Hindlimb muscle (tissue), 1 donor: ENCODE results near the gene CERT1. TPM values are rescaled to one million over a fixed set of nuclear protein-coding genes. Genes with fewer than 3 reads are reported as not detected.
A peak's percentile ranks its signal among the peaks of the same experiment; 100 is the strongest.
"Not testable (repeated sequence)": the region's sequence is repeated elsewhere in the genome, so short reads cannot be mapped to it uniquely, and the experiment has no call there.

Experiments
- DNase-seq: peaks from one replicate; pipeline ENCODE4 v3.0.0-alpha.2; 2013
- polyA plus RNA-seq: library from polyadenylated mRNA; unstranded; fragments of 120-200 nt; gene quantifications from one replicate; pipeline ENCODE4 v1.2.1, GENCODE V29; 2013; ENCODE audit not compliant: insufficient read length

The CERT1 gene
- polyA plus RNA-seq, 1 donor = 34.0 TPM

DNA sequence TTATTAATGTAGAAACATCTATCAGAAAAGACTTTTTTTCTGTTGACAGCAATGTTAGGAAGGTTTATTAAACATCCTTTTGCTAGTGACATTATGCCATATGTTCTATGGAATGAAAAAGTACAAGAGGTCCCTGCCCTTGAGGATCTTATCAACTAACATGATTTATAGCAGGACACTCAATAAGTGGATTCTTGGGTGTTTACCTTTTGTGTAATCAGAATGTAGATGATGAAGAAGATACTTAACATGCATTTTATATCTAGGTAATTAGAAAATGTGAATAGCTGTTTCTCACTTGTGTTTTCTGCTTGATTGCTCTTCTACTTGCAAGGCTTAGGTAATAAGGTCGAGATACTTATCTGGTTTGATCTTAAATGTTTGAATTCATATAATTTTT lies 169.5 kb downstream of the CERT1 start:
- DNase-seq = no peak

DNA sequence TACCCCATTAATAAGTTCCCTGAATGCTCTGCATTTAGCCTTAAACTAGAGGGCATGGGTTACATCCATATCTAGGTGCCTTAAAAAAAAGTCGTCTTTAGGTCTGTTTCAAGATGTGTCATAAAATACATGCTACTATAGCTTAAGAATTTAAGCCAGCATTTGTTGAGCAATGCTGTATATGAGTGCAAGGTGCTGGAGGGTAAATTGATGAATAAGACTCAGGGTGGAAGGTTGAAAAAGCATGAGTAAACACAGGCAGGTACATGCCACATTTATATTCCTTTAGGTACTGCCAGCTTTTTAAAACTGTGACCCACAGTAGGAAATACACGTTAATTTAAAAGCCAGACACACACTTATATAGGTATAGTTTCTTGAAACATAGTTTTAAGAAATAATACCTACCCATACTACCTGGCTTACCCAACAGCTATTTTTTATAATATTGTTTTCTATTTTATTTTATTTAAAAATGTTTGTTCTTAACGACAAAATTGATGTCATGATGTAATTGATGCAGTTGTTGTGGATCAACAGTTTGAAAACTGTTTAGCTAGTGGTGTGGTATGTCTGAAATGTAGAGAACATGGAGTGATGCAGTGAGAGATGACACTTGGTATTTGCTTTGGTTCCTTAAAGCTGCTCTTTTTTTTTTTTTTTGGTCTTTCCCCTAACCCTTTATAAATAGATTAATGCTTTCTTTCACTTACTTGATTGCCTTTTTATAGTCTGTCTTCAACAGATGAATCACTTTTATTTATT lies 170.5 kb downstream of the CERT1 start:
- no peak for DNase-seq

DNA sequence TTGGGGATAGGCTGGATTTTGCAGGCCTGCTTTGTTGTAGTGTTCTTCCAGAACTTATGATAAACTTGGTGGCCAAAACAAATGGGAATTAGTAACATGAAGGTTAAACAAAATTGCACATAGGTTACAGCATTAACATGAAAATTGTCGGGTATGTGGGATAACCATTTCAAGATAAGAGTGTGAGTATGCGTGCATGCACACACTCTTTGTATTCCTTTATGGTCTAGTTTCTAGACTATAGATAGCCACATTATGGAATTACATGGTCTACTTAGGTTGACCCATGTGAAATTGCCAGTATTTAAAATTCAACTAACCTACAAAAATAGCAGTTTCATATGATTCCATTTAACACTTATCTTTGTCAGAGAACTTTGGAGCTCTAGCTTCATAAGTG lies 173.0 kb downstream of the CERT1 start:
- no peak for DNase-seq

DNA sequence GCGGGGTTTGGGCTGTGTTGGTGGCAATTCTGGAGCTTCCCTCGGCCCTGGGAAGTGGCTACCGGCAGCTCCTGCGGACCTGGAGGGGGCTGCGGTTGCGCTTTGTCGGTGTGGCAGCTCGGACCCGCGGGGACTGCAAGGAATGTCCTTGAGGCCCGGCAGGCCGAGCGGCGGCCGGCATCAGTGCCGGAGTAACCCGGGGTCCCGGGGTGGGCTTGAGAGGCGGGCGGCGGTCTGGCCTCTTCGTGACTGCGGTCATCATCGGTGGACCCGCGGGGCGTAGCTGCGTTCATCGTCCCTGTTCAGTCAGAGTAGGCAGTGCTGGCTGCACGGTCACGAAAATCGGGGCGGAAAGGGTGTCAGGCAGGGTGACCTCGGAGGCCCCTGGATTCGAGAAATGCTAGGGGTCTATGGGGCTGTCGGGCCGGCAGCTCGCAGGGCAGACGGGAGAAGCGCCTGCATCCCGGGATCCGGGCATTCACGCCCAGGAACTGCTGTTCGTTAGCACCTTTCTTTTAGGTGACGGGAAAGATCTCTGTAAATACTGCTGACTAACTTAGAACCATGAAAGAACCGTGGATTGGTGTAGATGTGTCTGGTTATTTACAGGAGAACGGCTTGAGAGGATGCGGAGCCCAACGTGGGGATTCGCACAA lies 173.9 kb downstream of the CERT1 start:
- DNase-seq = peak; percentile 32

DNA sequence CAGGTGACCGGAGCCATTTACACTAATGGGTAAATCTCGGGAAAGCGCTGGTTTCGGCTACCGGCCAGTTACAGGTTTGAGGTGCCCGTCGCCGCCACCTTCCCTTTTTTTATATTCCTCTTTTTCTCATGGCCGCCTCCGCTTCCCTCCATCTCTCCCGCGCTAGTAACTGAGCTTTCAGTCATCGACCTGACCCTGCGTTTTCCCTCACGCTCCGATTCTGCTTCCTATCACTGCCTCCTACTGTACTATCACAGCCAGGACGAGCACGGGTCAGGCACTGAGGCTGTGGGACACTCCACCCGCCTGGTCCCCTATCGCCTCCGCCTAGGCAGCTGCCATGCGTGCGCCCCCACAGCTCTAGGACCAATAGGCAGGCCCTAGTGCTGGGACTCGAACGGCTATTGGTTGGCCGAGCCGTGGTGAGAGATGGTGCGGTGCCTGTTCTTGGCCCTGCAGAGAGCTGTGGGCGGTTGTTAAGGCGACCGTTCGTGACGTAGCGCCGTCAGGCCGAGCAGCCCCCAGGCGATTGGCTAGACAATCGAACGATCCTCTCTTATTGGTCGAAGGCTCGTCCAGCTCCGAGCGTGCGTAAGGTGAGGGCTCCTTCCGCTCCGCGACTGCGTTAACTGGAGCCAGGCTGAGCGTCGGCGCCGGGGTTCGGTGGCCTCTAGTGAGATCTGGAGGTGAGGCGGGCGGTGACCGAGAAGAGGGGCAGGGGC lies 174.7 kb downstream of the CERT1 start, which contains the start of gene HMGCR:
HMGCR (plus strand) TSS at position 606 of the 722 bp plus-strand sequence. CDS start 5,386 bp downstream, outside the sequence.
- DNase-seq = peak; percentile 98

DNA sequence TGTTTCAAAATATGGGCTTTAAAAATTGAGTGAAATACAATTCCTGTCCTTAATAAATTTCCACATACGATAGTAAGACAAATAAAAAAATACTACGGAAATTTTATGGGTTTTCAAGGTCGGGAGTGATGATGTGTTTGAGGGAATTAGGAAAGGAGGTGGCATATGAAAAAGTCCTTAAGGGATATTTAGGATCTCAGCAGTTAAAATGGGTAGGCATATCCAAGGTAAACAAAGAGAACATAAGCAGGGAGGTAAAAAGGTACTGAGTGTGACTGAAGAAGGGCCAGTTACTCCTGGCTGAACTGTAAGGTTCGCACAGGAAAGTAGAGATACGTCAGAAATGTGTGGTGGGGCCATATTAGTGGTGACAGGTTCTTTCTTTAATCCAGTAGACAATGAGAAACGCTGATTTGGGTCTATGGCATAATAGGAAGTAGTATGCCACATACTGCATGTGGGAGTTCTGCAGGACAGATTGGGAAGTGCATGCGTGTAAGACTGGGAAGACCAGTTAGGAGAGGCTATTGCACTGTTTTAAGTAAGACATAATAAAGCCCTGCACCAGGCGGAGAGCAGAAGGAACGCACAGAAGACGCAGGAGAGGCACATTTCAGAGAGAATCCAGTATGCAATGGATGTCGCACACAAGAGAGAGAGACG lies 175.3 kb downstream of the CERT1 start:
- DNase-seq = peak; percentile 42

DNA sequence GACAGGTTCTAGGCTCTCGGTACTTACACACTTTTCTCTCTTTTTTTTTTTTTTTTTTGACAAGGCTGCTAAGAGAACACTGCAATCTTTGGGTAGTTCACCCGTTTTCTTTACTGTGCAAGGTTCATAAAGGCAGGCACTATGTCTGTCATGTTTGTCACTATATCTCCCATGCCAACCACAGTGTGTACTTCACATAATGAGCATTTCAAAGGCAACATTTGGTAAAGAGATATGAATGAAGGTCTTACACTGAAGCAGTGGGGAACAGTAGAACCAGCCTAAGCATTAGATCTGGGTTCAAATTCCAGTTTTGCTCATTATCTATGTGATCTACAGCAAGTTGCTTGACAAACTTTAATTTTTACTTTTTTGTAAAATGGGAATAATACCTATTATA lies 175.9 kb downstream of the CERT1 start:
- no peak for DNase-seq

DNA sequence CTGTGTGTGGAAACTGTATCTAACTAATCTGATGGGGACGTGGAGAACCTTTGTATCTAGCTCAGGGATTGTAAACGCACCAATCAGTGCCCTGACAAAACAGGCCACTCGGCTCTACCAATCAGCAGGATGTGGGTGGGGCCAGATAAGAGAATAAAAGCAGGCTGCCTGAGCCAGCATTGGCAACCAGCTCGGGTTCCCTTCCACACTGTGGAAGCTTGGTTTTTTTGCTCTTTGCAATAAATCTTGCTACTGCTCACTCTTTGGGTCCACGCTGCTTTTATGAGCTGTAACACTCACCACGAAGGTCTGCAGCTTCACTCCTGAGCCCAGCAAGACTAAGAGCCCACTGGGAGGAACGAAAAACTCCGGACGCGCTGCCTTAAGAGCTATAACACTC lies 177.0 kb downstream of the CERT1 start:
- DNase-seq = not testable (repeated sequence)

DNA sequence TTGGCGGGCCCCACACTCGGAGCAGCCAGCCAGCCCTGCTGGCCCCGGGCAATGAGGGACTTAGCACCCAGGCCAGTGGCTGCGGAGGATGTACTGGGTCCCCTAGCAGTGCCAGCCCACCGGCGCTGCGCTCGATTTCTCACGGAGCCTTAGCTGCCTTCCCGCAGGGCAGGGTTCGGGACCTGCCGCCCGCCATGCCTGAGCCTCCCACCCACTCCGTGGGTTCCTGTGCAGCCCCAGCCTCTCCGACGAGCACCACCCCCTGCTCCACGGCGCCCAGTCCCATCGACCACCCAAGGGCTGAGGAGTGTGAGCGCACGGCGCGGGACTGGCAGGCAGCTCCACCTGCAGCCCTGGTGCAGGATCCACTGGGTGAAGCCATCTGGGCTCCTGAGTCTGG lies 177.7 kb downstream of the CERT1 start:
- DNase-seq = not testable (repeated sequence)

DNA sequence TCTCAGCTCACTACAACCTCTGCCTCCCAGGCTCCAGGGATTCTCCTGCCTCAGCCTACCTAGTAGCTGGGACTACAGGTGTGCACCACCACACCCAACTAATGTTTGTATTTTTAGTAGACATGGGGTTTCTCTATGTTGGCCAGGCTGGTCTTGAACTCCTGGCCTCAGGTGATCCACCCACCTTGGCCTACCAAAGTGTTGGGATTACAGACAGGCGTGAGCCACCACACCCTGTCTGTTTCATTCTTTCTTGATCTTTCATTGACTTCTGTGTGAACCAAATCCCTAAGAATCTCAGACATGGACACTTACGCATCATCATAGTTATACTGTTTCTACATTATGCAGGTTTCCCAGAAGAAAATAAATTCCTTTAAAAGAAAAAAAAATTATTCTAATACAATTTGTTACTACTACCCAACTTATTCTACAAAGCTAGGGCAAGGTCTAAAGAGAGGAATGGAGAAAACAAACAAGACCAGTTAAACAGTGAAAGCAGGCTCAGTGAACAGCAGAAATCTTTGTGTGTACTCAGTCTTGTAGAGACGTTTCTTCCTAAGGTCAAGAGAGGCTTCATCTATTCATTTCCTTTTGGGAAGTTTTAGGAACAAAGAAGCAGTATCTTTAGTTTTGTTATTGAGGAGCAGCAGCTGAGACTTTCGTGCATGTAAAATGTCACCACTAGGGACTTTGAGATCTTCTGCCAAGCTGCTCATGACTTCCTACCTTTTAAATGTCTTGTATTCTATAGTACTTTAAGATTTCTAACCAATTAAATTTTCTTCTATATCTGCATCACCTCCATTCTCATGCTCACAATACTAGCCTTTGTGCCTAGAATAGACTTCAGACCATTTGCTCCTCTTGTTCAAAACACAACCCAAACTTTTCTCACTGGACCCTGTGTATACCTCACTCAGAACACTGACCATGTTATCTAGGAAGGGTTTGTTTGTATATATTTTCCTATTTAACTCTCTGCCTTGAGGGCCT lies 180.0 kb downstream of the CERT1 start:
- DNase-seq = no peak

DNA sequence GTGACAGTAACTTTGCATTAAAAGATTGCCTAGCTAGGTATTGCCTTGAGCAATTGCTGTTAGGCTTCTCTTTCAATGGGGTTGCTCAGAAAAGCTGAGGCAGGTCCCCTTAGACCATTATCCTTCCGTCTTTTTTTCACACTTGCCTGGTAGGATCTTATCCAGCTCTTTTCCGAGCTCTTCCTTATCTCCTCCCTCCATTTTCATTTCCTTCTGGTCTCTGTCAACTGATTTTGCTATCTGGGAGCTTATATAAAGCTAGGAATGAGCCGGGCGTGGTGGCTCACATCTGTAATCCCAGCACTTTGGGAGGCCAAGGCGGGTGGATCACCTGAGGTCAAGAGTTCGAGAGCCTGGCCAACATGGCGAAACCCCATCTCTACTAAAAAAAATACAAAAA lies 181.0 kb downstream of the CERT1 start:
- DNase-seq = no peak

Other genes with a start within 250 kb of the CERT1 start
- gene HMGCR, start 174.4 kb downstream of the CERT1 start, polyA plus RNA-seq = 25.5 TPM
- gene POLK, start 262 bp upstream of the CERT1 start, polyA plus RNA-seq = 19.0 TPM
- 0.75 TPM for gene ANKDD1B, start 99.8 kb upstream of the CERT1 start, polyA plus RNA-seq
- 8.9 TPM for gene POC5, start 205.8 kb upstream of the CERT1 start, polyA plus RNA-seq